ACC112 (cell line): Measurements from ENCODE around the gene MAP3K1.
A peak's percentile ranks its signal among the peaks of the same experiment; 100 is the strongest.

Experiments
- H2AFZ ChIP-seq: fragments of 200-600 bp; sonication (generic); one replicate; pipeline ENCODE4 v1.6.0; 2017; ENCODE audit warnings: antibody characterized with exemption, low read length; ENCODE audit not compliant: unreplicated experiment
- H3K27ac ChIP-seq: fragments of 200-600 bp; sonication (generic); 2 replicates; pipeline ENCODE4 v1.5.1; 2014; ENCODE audit warnings: low read depth, mild to moderate bottlenecking, antibody characterized with exemption, low read length, moderate library complexity
- H3K27me3 ChIP-seq: fragments of 200-600 bp; sonication (generic); 2 replicates; pipeline ENCODE4 v1.6.1; 2014; ENCODE audit warnings: mild to moderate bottlenecking, antibody characterized with exemption, low read length, moderate library complexity, mixed read lengths; ENCODE audit not compliant: insufficient read depth
- H3K36me3 ChIP-seq: fragments of 200-600 bp; sonication (generic); 2 replicates; pipeline ENCODE4 v1.6.1; 2016; ENCODE audit warnings: mild to moderate bottlenecking, antibody characterized with exemption, low read length, moderate library complexity, mixed read lengths; ENCODE audit not compliant: insufficient read depth
- H3K4me1 ChIP-seq: fragments of 200-600 bp; sonication (generic); one replicate; pipeline ENCODE4 v1.6.1; 2016; ENCODE audit warnings: low read length, mixed read lengths; ENCODE audit not compliant: insufficient read depth, unreplicated experiment, control insufficient read depth
- H3K4me3 ChIP-seq: fragments of 200-600 bp; sonication (generic); 2 replicates; pipeline ENCODE4 v1.5.1; 2014; ENCODE audit warnings: mild to moderate bottlenecking, low read depth, low read length
- H3K79me2 ChIP-seq: fragments of 200-600 bp; sonication (generic); one replicate; pipeline ENCODE4 v1.6.0; 2016; ENCODE audit warnings: low read length; ENCODE audit not compliant: control insufficient read depth, unreplicated experiment, insufficient read depth

The MAP3K1 gene

DNA sequence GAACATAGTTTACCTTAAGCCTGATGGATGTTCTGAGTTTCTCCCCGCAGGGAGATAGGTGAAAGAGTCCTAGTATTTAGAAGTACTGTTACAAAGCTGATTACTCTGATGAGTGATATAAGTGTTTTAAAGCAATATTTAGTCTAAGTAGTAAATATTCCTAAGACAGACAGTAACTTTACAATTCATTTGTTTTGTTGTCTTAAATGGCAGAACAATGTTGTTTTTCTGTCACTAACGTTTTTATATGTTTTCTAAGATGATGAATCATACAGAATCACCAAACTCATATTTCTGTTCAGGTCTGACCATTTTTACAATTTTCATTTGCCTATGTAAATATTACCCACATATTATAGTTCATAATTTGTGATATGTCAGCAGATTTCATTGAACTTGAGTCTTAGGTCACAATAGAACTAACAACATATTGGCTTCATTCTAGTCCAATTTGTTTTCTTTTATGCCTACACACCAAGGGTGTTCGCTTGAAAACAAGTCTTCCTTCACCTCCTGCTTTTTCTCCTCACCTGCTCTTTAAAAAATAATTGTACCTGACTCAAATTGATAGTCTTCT lies 30.6 kb downstream of the MAP3K1 start:
- Histone ChIP-seq H2AFZ (no peak overlapping the region), H3K4me1 (peaks cover 4% of the 10 kb centered on the region), H3K27me3 (no peaks in the 10 kb centered on the region), H3K36me3 (no peaks in the 10 kb centered on the region), H3K27ac (no peak overlapping the region), H3K4me3 (no peak overlapping the region), H3K79me2 (peaks cover 58% of the 10 kb centered on the region)

DNA sequence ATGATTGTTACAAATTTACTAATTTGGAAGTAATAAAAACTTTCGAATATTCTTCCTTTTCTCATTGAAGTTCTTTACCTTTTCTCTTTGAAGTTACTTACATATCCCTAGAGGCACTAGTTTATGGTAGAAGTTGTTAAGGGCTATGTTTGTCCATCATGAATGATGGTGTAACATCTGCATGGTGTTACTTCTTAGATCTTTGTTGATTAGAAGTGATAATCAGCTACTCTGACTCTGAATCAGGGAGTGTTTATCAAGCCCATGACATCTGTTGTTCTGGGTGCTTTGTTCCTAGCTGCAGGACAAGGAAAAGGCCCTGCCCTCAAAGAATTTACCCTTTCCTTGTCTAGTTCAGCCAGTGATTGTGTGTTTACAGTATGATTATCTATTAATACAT lies 32.9 kb downstream of the MAP3K1 start:
- Histone ChIP-seq H3K36me3 (no peaks in the 10 kb centered on the region), H3K4me1 (peaks cover 22% of the 10 kb centered on the region), H3K79me2 (peaks cover 58% of the 10 kb centered on the region)

GRCh38 chr5:56849671-56850070 lies 34.3 kb downstream of the MAP3K1 start:
- no peaks in the 10 kb centered on the region for H3K27me3 ChIP-seq
- H3K4me3 ChIP-seq, result no peak overlapping the region
- H3K27ac ChIP-seq, result no peak overlapping the region
- peaks cover 22% of the 10 kb centered on the region for H3K4me1 ChIP-seq
- H3K79me2 ChIP-seq, result peaks cover 56% of the 10 kb centered on the region
- no peaks in the 10 kb centered on the region for H3K36me3 ChIP-seq
- H2AFZ ChIP-seq, result no peak overlapping the region

More for the DNA sequence above, 32.9 kb downstream of the MAP3K1 start:
- Histone ChIP-seq H3K27me3 (no peaks in the 10 kb centered on the region), H3K27ac (no peak overlapping the region), H2AFZ (no peak overlapping the region), H3K4me3 (no peak overlapping the region)

- no peak overlapping the region for H3K4me3 ChIP-seq
- peaks cover 59% of the 10 kb centered on the region for H3K79me2 ChIP-seq
- H3K36me3 ChIP-seq, result no peaks in the 10 kb centered on the region
- H3K27me3 ChIP-seq, result no peaks in the 10 kb centered on the region
- H3K4me1 ChIP-seq, result peaks cover 22% of the 10 kb centered on the region
- no peak overlapping the region for H2AFZ ChIP-seq
- H3K27ac ChIP-seq, result no peak overlapping the region
Observed at GRCh38 chr5:56850423-56850822, 35.1 kb downstream of the MAP3K1 start.

DNA sequence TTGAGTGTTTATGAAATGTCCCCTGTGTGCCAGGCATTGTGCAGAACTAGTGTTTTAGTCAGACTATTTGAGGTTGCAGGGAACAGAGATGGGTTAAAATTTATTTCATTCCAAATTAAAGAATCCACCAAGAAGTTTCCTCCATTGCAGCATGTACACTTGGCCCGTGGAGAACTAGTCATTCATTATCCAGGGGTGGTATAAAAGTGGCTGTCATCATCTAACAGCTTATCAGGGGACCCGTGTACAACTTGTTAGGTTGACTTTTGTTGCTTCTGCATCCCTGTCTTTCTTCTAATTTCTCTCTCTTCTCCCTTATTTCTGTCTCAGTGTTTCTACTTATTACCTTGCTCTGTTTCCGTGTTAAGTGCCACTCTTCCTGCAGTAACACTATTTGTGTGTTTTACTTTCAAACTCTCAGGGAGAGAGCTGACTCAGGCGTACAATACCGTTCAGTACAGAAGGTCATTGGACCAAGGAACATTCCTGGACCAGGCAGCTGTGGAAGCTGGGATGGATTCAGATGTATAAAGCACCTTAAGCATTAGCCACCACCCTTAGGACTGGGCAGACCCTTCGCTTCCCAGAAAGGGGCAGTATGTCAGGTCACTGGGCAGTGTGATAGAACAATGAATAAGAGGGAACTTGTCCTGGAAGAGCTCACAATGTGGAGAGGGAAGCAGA lies 36.1 kb downstream of the MAP3K1 start:
- no peaks in the 10 kb centered on the region for H3K36me3 ChIP-seq
- no peak overlapping the region for H3K4me3 ChIP-seq
- peaks cover 19% of the 10 kb centered on the region for H3K4me1 ChIP-seq
- H3K79me2 ChIP-seq, result peaks cover 53% of the 10 kb centered on the region
- no peak overlapping the region for H3K27ac ChIP-seq
- H2AFZ ChIP-seq, result no peak overlapping the region
- H3K27me3 ChIP-seq, result no peaks in the 10 kb centered on the region

- no peak overlapping the region for H2AFZ ChIP-seq
- no peaks in the 10 kb centered on the region for H3K27me3 ChIP-seq
- 0 out of 2 replicates have a peak overlapping the region, but pooled peaks have one; percentile 10 for H3K4me3 ChIP-seq
- peaks cover 46% of the 10 kb centered on the region for H3K79me2 ChIP-seq
- no peaks in the 10 kb centered on the region for H3K36me3 ChIP-seq
- H3K27ac ChIP-seq, result no peak overlapping the region
- H3K4me1 ChIP-seq, result peaks cover 19% of the 10 kb centered on the region
Observed at GRCh38 chr5:56852228-56853000, 37.1 kb downstream of the MAP3K1 start.

- H3K27ac ChIP-seq, result no peak overlapping the region
- no peak overlapping the region for H3K4me3 ChIP-seq
- no peak overlapping the region for H2AFZ ChIP-seq
- H3K79me2 ChIP-seq, result peaks cover 45% of the 10 kb centered on the region
- H3K4me1 ChIP-seq, result peaks cover 19% of the 10 kb centered on the region
- no peaks in the 10 kb centered on the region for H3K36me3 ChIP-seq
- H3K27me3 ChIP-seq, result no peaks in the 10 kb centered on the region
Observed at GRCh38 chr5:56853698-56854097, 38.3 kb downstream of the MAP3K1 start.

DNA sequence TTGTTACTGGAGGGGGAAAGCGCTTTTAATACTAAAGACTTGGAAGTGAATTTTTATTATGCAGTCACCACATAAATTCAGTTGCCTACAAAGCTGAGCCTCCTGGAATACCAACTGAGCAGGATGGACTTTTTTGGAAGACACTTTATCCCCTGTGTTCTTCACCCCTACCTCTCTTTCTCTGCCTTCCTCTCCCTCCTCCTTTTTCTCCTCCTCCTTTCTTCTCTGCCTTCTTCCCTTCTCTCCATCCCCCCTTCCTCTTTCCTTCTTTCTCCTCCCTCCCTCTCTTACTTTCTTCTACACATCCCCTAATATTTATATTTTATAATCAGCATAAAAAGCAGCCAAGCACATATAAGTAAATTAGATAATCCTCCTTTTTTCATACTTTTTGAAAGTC lies 39.6 kb downstream of the MAP3K1 start:
- Histone ChIP-seq H3K4me1 (peaks cover 19% of the 10 kb centered on the region), H2AFZ (no peak overlapping the region), H3K4me3 (no peak overlapping the region), H3K79me2 (peaks cover 34% of the 10 kb centered on the region), H3K27me3 (no peaks in the 10 kb centered on the region), H3K36me3 (no peaks in the 10 kb centered on the region), H3K27ac (no peak overlapping the region)

DNA sequence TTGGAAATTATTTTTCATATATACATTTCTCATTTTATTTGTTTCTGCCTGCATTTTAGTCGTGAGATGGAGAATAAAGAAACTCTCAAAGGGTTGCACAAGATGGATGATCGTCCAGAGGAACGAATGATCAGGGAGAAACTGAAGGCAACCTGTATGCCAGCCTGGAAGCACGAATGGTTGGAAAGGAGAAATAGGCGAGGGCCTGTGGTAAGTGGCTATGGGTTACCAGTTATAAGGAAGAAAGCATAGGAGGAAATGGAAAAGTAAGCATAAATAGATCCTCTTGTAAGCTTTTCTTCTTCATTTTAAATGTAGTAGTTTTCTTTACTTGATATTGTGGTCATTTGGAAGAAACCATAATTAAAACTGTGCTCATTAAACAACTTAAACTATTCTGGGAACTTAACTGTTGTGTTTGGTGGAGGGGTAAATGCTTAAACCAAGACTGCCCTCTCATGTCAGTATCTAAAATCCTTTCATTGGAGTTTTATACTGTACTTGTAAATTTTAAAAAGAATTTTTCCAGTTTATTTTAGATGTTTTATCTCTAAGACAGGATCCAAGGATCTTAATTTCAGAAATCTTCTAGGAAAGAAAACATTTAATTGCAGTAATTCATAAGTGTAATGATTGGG lies 41.3 kb downstream of the MAP3K1 start:
- no peaks in the 10 kb centered on the region for H3K27me3 ChIP-seq
- peaks cover 23% of the 10 kb centered on the region for H3K79me2 ChIP-seq
- H3K36me3 ChIP-seq, result no peaks in the 10 kb centered on the region
- H3K4me1 ChIP-seq, result peaks cover 13% of the 10 kb centered on the region
- H3K27ac ChIP-seq, result no peak overlapping the region
- no peak overlapping the region for H2AFZ ChIP-seq
- H3K4me3 ChIP-seq, result no peak overlapping the region

DNA sequence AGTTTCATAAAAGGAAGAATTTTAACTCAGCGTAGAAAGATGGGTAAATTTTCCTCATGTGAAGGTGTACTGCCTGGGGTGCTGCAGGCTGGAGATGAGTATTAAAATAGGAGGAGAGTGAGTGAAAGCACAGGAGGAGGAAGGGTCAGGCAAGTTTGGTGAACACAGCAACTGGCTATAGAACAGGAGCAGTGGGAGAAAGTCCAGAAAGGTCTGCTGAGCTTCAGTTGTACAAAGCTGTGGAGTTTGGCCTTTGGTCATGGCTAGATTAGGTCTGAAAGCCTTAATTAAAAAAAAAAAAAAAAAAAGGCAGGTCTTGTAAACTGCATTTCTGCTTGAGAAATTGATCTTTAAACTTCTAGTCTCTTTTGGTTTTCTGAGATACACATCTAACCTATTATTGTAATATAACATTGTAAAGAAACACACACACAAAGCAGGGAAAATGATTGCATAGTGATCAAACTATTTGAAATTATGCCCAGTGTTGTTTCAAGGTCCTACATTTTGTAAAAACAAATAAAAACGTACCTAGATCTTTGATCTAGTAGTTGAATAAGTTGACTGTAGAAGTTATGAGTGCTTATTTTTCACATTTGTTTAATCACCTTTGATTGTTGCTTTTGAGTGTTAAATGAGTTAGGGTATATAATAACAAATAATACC lies 43.6 kb downstream of the MAP3K1 start:
- H3K79me2 ChIP-seq, result peaks cover 13% of the 10 kb centered on the region
- no peaks in the 10 kb centered on the region for H3K27me3 ChIP-seq
- no peak overlapping the region for H3K27ac ChIP-seq
- no peak overlapping the region for H3K4me3 ChIP-seq
- no peak overlapping the region for H2AFZ ChIP-seq
- no peaks in the 10 kb centered on the region for H3K36me3 ChIP-seq
- no peaks in the 10 kb centered on the region for H3K4me1 ChIP-seq
